Lung microvascular endothelial cell (primary cell): Measurements from ENCODE around the gene MEOX2. TPM values are rescaled to one million over a fixed set of nuclear protein-coding genes. Genes with fewer than 3 reads are reported as not detected.

Experiments used
- DNase-seq, 2 donors: peaks; one replicate each; pipeline versions ENCODE4 v3.0.0 to v3.0.0-alpha.2; 2010; ENCODE audit warnings: low read depth in 2 of 2
- total RNA-seq: library from RNA; depleted of rRNA; stranded (reverse); fragments of >200 nt; gene quantifications from 2 replicates; pipeline ENCODE4 v1.2.1, GENCODE V29; 2014

MEOX2 gene
- total RNA-seq, 1 donor from 2014 or later = 0.40 TPM

GRCh38 chr7:15561835-15562234 is 124.6 kb downstream of the MEOX2 start, which contains the start of gene AGMO:
Gene AGMO (minus strand): TSS chr7:15562015.
- DNase-seq = peak; percentile 6 to 63

Other genes starting within 250 kb of the MEOX2 start
- 0.22 and 0.40 TPM in 2 replicates for gene AGMO, start 124.7 kb downstream of the MEOX2 start, total RNA-seq